Body of pancreas (tissue), 4 donors: ENCODE measurements around the gene ZDHHC18.

Experiments
- CTCF ChIP-seq, 7 experiments: fragments of 450-650 bp in 4 of 7; fragments of 200-600 bp in 3 of 7; sonication (generic) in 3 of 7; IDR thresholded peaks; one replicate each; pipeline ENCODE4 v1.5.1; 2016 to 2019; ENCODE audit warnings: antibody characterized with exemption in 7 of 7
- POLR2A ChIP-seq, 3 donors: fragments of 450-650 bp; IDR thresholded peaks; one replicate each; pipeline ENCODE4 v1.6.1; 2016; ENCODE audit warnings: antibody characterized with exemption in 3 of 3, mild to moderate bottlenecking in 2 of 3

GRCh38 chr1:26894263-26894662 is 67.8 kb downstream of the ZDHHC18 start:
- TF ChIP-seq CTCF (IDR thresholded peaks at IDR 0.05) (no peak), POLR2A (IDR thresholded peaks at IDR 0.05) (no peak)
